ENCODE data around the gene REL. TPM values are rescaled to one million over a fixed set of nuclear protein-coding genes. Genes with fewer than 3 reads are reported as not detected.

Gene REL
- total RNA-seq, 1 donor from 2014 or later = 6.8 TPM

DNA sequence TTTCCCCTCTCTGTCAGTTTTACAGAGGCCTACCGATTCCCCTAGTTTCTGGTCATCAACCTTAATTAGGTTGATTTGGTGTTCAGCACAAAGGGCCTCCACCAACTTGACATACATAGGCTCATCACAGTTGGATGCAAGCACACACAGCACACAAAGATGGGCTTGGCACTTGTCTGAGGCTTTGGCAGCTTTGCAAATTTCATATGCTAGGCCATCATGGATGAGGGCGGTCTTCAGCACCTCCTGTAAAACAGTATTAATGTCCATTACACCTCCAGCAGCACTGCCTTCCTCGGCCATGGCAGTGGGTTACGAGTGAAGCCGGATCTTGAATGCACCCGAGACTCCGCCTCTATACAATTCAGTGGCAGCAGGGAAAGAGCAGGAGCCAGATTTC lies 56.9 kb downstream of the REL start:
- Histone ChIP-seq H3K27me3 (ENCODE audit: control insufficient read depth in 3 of 3, insufficient read depth in 3 of 3, low read length in 3 of 3) (no peaks in the 10 kb centered on the region), H3K36me3 (ENCODE audit: control insufficient read depth in 3 of 3, insufficient read depth in 3 of 3, low read length in 3 of 3) (peaks cover 0 to 9% (median 6%) of the 10 kb centered on the region in 3 donors), H3K4me1 (ENCODE audit: control insufficient read depth in 3 of 3, insufficient read depth in 3 of 3, low read length in 3 of 3) (peaks cover 0 to 8% (median 3%) of the 10 kb centered on the region in 3 donors), H3K9ac (ENCODE audit: low read depth in 1 of 3, low read length in 3 of 3) (no peak overlapping the region), H3K27ac (ENCODE audit: low read depth, low read length) (no peak overlapping the region), H3K4me3 (ENCODE audit: low read length in 3 of 3) (no peak overlapping the region), H3K9me3 (ENCODE audit: control insufficient read depth in 3 of 3, low read length in 3 of 3) (no peaks in the 10 kb centered on the region)

DNA sequence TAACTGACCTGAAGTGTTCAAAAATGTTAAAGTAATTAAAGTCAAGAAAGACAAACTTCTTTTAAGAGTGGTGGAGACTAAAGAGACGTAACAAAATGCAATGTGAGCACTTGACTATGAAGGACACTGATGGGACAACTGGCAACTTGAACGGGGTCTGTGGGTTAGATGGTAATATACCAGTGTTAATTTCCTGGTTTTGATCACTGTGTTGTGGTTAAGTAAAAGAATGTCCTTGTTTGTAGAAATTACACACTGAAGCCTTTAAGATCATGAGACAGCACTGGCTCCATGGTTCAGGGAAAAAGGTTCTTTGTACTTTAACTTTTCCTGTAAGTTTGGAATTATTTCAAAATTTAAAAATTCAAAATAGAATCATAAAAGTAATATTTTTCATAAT lies 58.2 kb downstream of the REL start:
- no peak overlapping the region for H3K27ac ChIP-seq (ENCODE audit: low read depth, low read length)
- H3K27me3 ChIP-seq (ENCODE audit: control insufficient read depth in 3 of 3, insufficient read depth in 3 of 3, low read length in 3 of 3) = no peaks in the 10 kb centered on the region
- H3K4me3 ChIP-seq (ENCODE audit: low read length in 3 of 3) = no peak overlapping the region
- peaks cover 0 to 13% (median 6%) of the 10 kb centered on the region in 3 donors for H3K36me3 ChIP-seq (ENCODE audit: control insufficient read depth in 3 of 3, insufficient read depth in 3 of 3, low read length in 3 of 3)
- no peaks in the 10 kb centered on the region for H3K9me3 ChIP-seq (ENCODE audit: control insufficient read depth in 3 of 3, low read length in 3 of 3)
- peaks cover 0 to 8% (median 3%) of the 10 kb centered on the region in 3 donors for H3K4me1 ChIP-seq (ENCODE audit: control insufficient read depth in 3 of 3, insufficient read depth in 3 of 3, low read length in 3 of 3)
- no peak overlapping the region for H3K9ac ChIP-seq (ENCODE audit: low read depth in 1 of 3, low read length in 3 of 3)

DNA sequence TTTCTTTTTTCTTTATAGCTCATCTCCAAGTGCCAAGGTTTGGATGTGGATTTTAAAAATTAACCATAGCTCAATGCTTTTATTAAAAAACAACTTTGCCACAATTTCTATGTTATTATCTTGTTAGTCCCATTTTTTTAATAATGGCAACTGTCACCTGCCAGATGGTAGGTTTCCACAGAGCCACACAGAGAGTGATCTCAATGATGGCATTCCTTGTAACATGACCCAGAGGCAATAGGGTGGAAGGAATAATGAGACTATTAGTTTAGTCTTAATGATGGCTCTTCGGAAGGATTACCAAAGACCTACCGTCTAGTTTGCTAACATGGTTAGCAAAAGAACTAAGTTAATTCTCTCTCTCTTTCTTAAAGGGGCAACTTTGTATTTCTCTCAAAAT lies 64.0 kb downstream of the REL start:
- Histone ChIP-seq H3K27ac (ENCODE audit: low read depth, low read length) (no peak overlapping the region), H3K9ac (ENCODE audit: low read depth in 1 of 3, low read length in 3 of 3) (no peak overlapping the region), H3K9me3 (ENCODE audit: control insufficient read depth in 3 of 3, low read length in 3 of 3) (no peaks in the 10 kb centered on the region), H3K4me3 (ENCODE audit: low read length in 3 of 3) (no peak overlapping the region), H3K27me3 (ENCODE audit: control insufficient read depth in 3 of 3, insufficient read depth in 3 of 3, low read length in 3 of 3) (no peaks in the 10 kb centered on the region), H3K36me3 (ENCODE audit: control insufficient read depth in 3 of 3, insufficient read depth in 3 of 3, low read length in 3 of 3) (peaks cover 3 to 15% (median 8%) of the 10 kb centered on the region in 3 donors), H3K4me1 (ENCODE audit: control insufficient read depth in 3 of 3, insufficient read depth in 3 of 3, low read length in 3 of 3) (no peaks in the 10 kb centered on the region)

DNA sequence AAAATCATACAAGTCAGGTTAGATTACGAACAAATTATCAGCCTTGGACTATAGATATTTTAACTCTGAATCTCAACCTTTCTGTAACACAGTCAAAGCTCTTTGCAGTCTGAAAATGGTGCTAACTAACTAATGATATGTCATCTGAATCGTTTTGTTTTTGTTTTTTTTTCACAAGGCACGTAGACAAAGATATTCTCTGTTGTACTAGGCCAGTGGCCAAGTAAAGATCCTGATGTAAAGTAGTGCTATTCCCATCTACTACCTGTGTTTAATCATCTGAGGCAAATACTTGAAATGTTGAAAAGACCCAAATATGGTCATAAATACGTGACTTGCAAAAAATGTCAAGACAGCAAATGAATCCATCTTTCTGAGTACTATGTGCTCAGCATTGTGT lies 65.7 kb downstream of the REL start:
- H3K9ac ChIP-seq (ENCODE audit: low read depth in 1 of 3, low read length in 3 of 3) = no peak overlapping the region
- H3K36me3 ChIP-seq (ENCODE audit: control insufficient read depth in 3 of 3, insufficient read depth in 3 of 3, low read length in 3 of 3) = peaks cover 3 to 17% (median 16%) of the 10 kb centered on the region in 3 donors
- H3K4me3 ChIP-seq (ENCODE audit: low read length in 3 of 3) = no peak overlapping the region
- H3K4me1 ChIP-seq (ENCODE audit: control insufficient read depth in 3 of 3, insufficient read depth in 3 of 3, low read length in 3 of 3) = no peaks in the 10 kb centered on the region
- H3K27me3 ChIP-seq (ENCODE audit: control insufficient read depth in 3 of 3, insufficient read depth in 3 of 3, low read length in 3 of 3) = no peaks in the 10 kb centered on the region
- H3K9me3 ChIP-seq (ENCODE audit: control insufficient read depth in 3 of 3, low read length in 3 of 3) = no peaks in the 10 kb centered on the region
- H3K27ac ChIP-seq (ENCODE audit: low read depth, low read length) = no peak overlapping the region

DNA sequence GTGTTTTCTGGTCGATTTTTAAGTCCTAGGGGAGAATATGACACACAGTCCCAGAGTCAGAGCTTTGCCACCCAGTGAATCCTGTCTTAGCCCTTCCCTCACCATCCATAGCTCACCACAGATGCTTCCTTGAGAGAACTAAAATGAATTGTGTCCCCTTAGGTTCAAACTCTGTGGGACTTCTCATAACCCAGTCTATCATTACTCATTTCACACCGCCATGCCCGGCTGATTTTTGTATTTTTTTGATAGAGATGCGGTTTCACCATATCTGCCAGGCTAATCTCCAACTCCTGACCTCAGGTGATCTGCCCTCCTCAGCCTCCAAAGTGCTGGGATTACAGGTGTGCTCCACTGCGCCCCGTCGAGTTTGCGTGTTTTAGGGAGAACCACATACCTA lies 66.8 kb downstream of the REL start:
- no peak overlapping the region for H3K27ac ChIP-seq (ENCODE audit: low read depth, low read length)
- H3K27me3 ChIP-seq (ENCODE audit: control insufficient read depth in 3 of 3, insufficient read depth in 3 of 3, low read length in 3 of 3) = no peaks in the 10 kb centered on the region
- no peaks in the 10 kb centered on the region for H3K4me1 ChIP-seq (ENCODE audit: control insufficient read depth in 3 of 3, insufficient read depth in 3 of 3, low read length in 3 of 3)
- H3K4me3 ChIP-seq (ENCODE audit: low read length in 3 of 3) = no peak overlapping the region
- peaks cover 3 to 22% (median 21%) of the 10 kb centered on the region in 3 donors for H3K36me3 ChIP-seq (ENCODE audit: control insufficient read depth in 3 of 3, insufficient read depth in 3 of 3, low read length in 3 of 3)
- H3K9me3 ChIP-seq (ENCODE audit: control insufficient read depth in 3 of 3, low read length in 3 of 3) = no peaks in the 10 kb centered on the region
- H3K9ac ChIP-seq (ENCODE audit: low read depth in 1 of 3, low read length in 3 of 3) = no peak overlapping the region

DNA sequence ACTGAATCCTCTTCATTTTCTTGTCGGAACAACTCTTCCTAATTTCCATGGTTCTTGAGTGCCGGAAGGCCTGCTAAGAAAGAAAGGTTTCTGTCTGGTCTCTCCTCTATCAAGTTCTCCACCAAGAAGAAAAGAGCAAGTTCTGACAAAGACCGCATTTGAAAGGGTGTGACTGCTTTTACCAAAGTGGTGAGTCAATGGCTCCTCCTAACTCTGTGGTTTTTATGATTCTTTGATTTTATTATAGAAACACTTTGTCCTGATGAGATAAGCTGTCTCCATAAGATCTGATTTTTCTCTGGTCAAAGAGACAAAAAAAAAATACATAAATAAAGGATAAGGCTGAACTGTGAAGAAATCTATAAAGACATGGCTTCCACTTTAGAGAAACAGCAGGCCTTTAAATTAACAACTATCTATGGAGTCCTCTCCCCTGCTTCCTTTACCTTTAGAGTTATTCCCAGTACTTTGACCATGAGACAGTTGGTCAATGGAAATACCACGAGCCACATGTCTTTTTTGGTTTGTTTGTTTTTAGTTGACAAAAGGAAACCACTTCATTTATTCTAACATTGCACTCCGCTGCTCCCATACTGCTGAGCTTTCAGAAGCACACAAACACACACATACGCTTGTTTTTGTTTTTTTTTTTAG lies 67.7 kb downstream of the REL start:
- no peaks in the 10 kb centered on the region for H3K27me3 ChIP-seq (ENCODE audit: control insufficient read depth in 3 of 3, insufficient read depth in 3 of 3, low read length in 3 of 3)
- peaks cover 5 to 29% (median 22%) of the 10 kb centered on the region in 3 donors for H3K36me3 ChIP-seq (ENCODE audit: control insufficient read depth in 3 of 3, insufficient read depth in 3 of 3, low read length in 3 of 3)
- no peak overlapping the region for H3K27ac ChIP-seq (ENCODE audit: low read depth, low read length)
- no peak overlapping the region for H3K9ac ChIP-seq (ENCODE audit: low read depth in 1 of 3, low read length in 3 of 3)
- H3K4me1 ChIP-seq (ENCODE audit: control insufficient read depth in 3 of 3, insufficient read depth in 3 of 3, low read length in 3 of 3) = no peaks in the 10 kb centered on the region
- H3K4me3 ChIP-seq (ENCODE audit: low read length in 3 of 3) = no peak overlapping the region
- H3K9me3 ChIP-seq (ENCODE audit: control insufficient read depth in 3 of 3, low read length in 3 of 3) = no peaks in the 10 kb centered on the region

DNA sequence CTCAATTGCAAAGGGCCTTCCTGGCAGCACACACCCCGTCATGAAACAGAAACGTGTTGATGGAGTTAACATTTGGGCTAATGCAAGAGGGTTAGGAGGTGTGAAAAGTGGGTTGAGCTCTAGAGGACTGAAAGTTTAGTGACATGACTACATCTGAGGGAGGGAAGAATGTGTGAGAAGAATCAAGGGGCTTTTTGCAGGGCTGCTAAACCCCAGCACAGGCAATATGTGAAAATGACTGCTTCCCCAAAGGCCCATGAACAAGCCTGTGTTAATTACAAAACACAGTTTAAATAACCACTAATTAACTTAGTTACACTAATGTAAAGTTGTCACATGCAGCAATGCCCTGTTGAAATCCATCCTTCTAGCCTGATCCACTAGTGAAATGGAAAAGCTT lies 72.8 kb downstream of the REL start:
- Histone ChIP-seq H3K27ac (ENCODE audit: low read depth, low read length) (no peak overlapping the region), H3K9ac (ENCODE audit: low read depth in 1 of 3, low read length in 3 of 3) (no peak overlapping the region), H3K36me3 (ENCODE audit: control insufficient read depth in 3 of 3, insufficient read depth in 3 of 3, low read length in 3 of 3) (peaks cover 6 to 34% (median 20%) of the 10 kb centered on the region in 3 donors)

DNA sequence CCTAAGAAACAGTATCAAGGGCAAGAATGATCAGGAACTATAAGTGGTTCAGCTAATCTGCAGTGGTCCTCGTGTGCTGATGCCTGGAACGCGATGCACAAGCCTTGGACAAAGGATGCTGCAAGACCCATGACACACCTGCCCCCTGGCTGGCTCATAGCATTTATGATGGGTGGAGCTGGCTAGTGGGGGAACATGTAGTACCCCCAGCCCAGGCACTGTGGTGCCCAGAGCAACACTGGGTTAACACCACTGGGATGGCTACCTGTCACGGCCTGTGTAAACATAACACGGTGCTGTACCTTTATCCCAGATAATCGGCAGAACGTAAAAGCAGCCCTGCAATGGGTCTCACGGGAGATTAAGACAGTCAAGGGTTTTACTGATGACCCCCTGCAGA lies 75.8 kb downstream of the REL start:
- no peaks in the 10 kb centered on the region for H3K9me3 ChIP-seq (ENCODE audit: control insufficient read depth in 3 of 3, low read length in 3 of 3)
- no peak overlapping the region for H3K9ac ChIP-seq (ENCODE audit: low read depth in 1 of 3, low read length in 3 of 3)
- H3K27me3 ChIP-seq (ENCODE audit: control insufficient read depth in 3 of 3, insufficient read depth in 3 of 3, low read length in 3 of 3) = no peaks in the 10 kb centered on the region
- no peak overlapping the region for H3K4me3 ChIP-seq (ENCODE audit: low read length in 3 of 3)
- no peaks in the 10 kb centered on the region for H3K4me1 ChIP-seq (ENCODE audit: control insufficient read depth in 3 of 3, insufficient read depth in 3 of 3, low read length in 3 of 3)
- no peak overlapping the region for H3K27ac ChIP-seq (ENCODE audit: low read depth, low read length)
- peaks cover 6 to 26% (median 15%) of the 10 kb centered on the region in 3 donors for H3K36me3 ChIP-seq (ENCODE audit: control insufficient read depth in 3 of 3, insufficient read depth in 3 of 3, low read length in 3 of 3)

More for the DNA sequence above, 72.8 kb downstream of the REL start:
- no peaks in the 10 kb centered on the region for H3K9me3 ChIP-seq (ENCODE audit: control insufficient read depth in 3 of 3, low read length in 3 of 3)
- H3K4me1 ChIP-seq (ENCODE audit: control insufficient read depth in 3 of 3, insufficient read depth in 3 of 3, low read length in 3 of 3) = no peaks in the 10 kb centered on the region
- no peaks in the 10 kb centered on the region for H3K27me3 ChIP-seq (ENCODE audit: control insufficient read depth in 3 of 3, insufficient read depth in 3 of 3, low read length in 3 of 3)
- H3K4me3 ChIP-seq (ENCODE audit: low read length in 3 of 3) = no peak overlapping the region

DNA sequence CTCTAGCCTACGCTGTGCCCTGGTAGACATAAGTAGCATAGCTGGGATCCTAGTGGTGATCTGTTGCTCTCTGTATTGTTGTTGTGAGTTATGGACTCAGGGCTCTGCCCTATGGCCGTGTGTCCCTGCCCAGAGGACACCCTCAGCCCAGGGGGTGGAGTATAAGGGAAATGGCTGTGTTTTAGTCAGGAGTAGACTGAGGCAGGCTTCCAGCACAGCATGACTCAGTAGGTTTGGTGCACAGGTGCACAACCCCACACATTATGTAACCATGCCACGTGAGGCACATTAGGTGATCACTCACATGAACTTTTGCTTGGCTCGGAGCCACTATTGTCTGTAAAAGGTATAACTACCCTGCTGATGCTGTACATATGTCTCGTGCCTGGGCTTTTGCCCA lies 76.3 kb downstream of the REL start:
- H3K27me3 ChIP-seq (ENCODE audit: control insufficient read depth in 3 of 3, insufficient read depth in 3 of 3, low read length in 3 of 3) = no peaks in the 10 kb centered on the region
- H3K4me3 ChIP-seq (ENCODE audit: low read length in 3 of 3) = no peak overlapping the region
- H3K4me1 ChIP-seq (ENCODE audit: control insufficient read depth in 3 of 3, insufficient read depth in 3 of 3, low read length in 3 of 3) = no peaks in the 10 kb centered on the region
- H3K36me3 ChIP-seq (ENCODE audit: control insufficient read depth in 3 of 3, insufficient read depth in 3 of 3, low read length in 3 of 3) = peaks cover 6 to 22% (median 13%) of the 10 kb centered on the region in 3 donors
- H3K9ac ChIP-seq (ENCODE audit: low read depth in 1 of 3, low read length in 3 of 3) = no peak overlapping the region
- H3K27ac ChIP-seq (ENCODE audit: low read depth, low read length) = no peak overlapping the region
- no peaks in the 10 kb centered on the region for H3K9me3 ChIP-seq (ENCODE audit: control insufficient read depth in 3 of 3, low read length in 3 of 3)

DNA sequence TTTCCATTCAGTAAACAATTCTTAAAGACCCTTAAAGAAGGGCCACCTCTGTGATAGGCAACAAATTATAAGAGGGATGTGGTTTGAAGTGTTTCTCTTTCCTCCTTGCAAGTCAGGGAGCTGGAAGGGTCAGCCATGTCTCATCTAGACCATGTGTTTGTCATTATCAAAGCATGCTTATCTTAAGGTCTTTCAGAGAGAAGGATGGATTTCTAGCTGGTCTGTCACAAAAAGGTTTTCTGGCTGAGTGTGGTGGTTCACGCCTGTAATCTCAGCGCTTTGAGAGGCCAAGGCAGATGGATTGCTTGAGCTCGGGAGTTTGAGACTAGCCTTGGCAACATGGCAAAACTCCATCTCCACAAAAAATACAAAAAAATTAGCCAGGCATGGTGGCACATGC lies 77.0 kb downstream of the REL start:
- no peak overlapping the region for H3K4me3 ChIP-seq (ENCODE audit: low read length in 3 of 3)
- no peak overlapping the region for H3K9ac ChIP-seq (ENCODE audit: low read depth in 1 of 3, low read length in 3 of 3)
- H3K9me3 ChIP-seq (ENCODE audit: control insufficient read depth in 3 of 3, low read length in 3 of 3) = no peaks in the 10 kb centered on the region
- no peaks in the 10 kb centered on the region for H3K4me1 ChIP-seq (ENCODE audit: control insufficient read depth in 3 of 3, insufficient read depth in 3 of 3, low read length in 3 of 3)
- H3K27ac ChIP-seq (ENCODE audit: low read depth, low read length) = no peak overlapping the region
- no peaks in the 10 kb centered on the region for H3K27me3 ChIP-seq (ENCODE audit: control insufficient read depth in 3 of 3, insufficient read depth in 3 of 3, low read length in 3 of 3)
- peaks cover 6 to 19% (median 10%) of the 10 kb centered on the region in 3 donors for H3K36me3 ChIP-seq (ENCODE audit: control insufficient read depth in 3 of 3, insufficient read depth in 3 of 3, low read length in 3 of 3)
